ENCODE measurements around the gene CABS1.

GRCh38 chr4:70360460-70360859 lies 25.7 kb downstream of the CABS1 start, which contains the start of gene SMR3A:
- TF ChIP-seq CTCF (optimal IDR thresholded peaks at IDR 0.05 in 1 of 3, IDR thresholded peaks at IDR 0.05 in 1 of 3, conservative IDR thresholded peaks at IDR 0.05 in 1 of 3; ENCODE audit: extremely low read depth in 1 of 3, insufficient read depth in 2 of 3, low read length in 3 of 3) (no peak), EZH2 (IDR thresholded peaks at IDR 0.05; ENCODE audit: low read length) (no peak)
